GM19324 (cell line): Measurements from ENCODE around the gene ARNT2.

Experiments used
- ATAC-seq: cut with Tn5 transposase; IDR thresholded peaks from one replicate; pipeline ENCODE4 v1.9.1; 2021; ENCODE audit warnings: mild to moderate bottlenecking, moderate library complexity; ENCODE audit not compliant: unreplicated experiment, low FRiP score

Gene ARNT2

DNA sequence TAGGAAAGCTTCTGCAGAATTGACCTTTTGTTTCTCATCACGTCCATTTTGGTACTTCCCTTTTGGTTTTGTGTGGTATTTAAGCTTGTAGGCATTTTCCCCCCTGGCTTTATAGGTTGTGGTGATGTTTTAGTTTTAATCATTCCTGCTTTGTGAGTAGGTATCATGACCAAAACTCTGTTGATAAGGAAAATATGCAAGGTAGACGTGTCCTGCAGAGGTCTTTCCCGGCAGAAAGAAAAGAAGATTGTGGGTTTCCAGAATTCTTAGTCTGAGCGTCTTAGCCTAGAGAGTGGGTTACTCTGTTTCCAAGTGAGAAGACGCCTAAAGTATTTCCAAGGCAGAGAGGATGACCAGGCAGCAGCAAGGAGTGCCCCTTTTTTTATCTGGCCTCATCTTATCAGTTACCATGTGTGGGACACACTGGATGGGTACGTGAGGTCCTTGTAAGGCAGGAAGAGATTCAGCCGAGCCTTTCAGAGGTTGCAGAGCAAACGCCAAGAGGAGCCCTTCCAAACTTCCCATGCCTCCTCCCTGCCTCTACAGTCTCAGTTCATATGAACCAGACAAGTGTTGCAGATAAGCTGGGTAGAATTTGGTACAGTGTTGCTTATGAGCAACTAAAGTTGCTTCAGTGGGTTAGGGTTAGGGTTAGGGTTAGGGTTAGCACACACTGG lies 58.8 kb downstream of the ARNT2 start:
- ATAC-seq = no peak

DNA sequence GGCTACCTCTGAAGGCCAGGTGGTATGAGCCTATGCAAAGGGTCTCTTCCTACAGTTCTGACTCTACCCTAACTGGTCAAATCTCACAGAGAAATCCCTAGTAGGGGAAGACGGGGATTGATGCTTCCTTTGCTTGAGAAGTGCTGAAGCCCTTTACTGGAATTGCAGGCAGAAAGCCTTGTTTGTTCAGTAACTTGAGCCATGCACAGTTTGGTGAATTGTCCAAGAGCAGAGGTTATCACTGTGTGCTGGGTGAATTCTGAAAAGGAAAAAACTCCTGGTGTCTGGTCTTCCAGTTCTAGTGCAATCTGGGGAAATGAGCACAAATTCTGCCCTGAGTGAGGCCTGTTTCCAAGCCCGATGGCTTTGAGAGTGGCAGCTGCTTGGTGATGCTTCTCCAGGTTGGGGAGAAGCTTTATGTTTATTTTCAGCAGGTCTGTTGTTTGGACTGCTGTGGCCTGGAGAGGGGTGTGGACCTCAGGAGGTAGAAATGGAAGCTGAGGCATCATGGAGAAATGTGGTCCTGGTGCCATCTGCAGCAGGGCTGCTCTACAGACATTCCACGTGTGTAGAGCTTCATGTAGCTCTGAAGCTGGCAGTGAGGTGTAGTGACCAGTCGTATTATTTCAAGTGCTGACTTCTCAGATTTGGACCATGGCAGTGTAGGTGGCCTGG lies 60.9 kb downstream of the ARNT2 start:
- ATAC-seq = no peak

DNA sequence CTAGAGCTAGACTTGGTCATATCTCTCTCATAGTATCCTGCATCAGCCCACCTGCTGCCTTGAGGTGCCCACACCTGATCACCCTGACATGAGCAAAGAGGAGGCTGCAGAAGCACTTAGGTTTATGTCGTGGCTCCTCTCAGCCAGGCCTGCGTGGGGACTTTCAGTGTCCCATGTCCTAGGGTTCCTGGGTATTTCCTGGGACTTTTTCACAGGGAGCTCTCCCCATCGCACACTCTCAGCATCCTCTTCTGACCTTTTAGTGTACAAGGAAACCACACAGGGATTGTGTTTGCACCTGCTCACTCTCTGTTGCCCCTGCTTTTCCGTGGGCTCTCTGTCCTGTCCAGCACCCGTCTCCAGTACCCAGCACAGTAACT lies 61.4 kb downstream of the ARNT2 start:
- ATAC-seq = no peak

DNA sequence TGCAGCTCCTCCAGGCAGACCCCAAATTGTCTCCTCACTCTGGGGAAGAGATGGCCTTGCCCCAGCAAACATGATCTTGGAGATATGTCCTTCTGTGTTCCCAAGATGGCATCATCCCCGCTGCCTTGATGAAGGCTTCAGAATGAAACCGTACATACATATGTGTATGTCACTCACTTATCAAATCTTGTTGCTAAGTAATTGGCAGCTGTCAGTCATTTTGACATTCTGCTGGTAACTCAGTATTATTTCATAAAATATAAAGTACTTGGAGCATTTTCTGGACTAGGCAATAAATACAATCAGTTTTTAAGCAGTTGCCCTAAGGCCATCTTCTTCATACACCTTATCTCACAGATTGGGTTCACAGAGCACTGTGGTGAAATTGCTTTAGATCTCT lies 62.4 kb downstream of the ARNT2 start:
- no peak for ATAC-seq

DNA sequence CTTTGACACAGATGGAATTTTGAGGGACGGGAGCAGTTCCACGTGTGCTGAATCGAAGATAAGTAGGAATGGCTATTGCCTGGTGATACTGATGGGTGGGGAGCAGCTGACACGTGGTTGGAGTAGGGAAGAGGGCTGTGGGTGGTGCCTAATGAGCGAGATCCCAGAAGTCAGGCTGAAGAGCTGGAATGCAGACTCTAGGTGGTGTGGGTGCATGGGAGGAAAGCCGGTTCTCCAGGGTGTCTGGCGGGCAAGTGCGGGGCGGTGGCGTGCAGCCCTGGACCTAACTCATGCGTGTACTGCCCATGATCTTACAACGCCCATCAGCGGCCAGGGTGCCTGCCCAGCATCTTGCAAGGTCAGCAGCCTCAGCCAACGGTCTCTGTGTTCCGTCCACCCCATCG lies 63.1 kb downstream of the ARNT2 start:
- no peak for ATAC-seq

DNA sequence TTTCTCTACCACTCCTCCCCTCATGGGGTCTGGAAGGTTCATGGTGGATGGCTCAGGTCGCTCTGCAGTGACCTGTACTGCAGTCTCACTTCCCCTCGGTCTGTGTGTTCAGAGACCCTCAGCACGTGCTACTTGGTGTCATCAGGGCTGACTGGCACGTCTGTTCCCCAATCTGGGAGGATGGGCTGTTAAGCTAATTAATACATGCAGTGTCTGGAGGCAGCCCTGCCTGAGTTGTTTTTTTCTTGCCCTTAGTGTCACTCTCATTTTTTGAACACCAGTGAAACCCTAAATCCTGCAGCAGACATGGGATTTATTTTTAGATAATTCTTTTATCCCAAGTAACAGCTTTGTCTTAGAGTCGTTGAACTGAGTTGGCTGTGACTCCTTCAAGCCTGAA lies 64.6 kb downstream of the ARNT2 start:
- no peak for ATAC-seq

DNA sequence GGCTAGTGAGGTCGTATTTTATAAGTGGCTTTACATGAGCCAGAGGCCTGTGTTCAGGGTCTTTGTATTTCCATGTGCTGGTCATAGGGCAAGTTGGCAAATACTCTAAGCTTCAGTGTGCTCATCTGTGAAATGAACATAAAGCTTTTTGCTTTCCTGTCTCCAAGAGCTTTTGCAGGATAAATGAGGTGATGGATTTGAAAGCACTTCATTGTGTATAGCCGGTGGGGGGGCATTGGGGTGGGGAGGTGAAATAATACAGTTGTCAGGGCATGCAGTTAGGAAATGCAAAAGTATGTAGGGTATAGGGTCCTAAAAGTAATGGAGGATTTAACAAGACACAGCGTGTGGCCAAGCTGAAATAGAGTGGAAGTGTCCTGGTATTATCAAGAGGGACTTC lies 67.7 kb downstream of the ARNT2 start:
- no peak for ATAC-seq

DNA sequence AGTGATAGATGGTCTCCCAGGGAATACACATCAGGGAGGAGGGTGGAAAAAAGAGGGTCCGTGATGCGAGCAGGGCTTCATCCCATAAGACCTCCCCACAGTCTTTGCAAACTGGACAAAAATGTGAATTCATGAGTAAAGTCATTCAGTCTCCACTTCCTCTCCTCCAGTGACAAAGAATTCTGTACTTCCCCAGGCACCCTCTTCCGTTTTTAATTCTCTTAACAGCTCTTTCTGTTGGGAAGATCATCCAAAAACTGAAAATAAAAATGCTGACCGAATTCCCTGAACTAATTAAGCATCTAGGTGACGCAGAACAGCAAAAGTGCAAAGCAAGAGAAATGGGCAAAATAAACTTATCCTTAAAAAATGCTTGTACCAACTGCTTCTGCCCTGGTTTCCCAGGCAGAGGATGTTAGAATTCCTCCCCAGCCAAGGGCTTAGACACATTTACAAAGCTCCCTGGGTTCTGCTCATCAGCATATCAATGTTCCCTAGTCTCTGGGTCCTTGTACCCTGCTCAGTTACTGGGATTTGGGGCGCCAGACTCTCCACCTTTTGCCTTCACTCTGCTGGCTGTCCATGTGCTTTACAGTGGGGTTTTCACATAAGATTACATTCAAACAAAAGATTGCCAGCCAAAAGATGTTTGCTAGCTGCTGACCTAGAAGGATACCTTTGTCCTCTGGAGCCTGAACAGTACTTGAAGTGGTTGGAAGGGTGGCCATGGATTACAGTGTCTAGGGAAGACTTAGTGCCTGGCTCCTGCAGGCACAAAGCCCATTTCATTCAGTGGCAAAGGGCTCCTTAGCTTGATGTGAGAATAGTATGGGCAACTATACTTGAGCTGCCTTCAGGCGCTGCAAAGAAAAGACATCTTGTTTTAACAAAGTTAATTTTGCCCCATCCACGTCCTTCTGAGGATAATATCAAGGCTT lies 69.4 kb downstream of the ARNT2 start:
- no peak for ATAC-seq

DNA sequence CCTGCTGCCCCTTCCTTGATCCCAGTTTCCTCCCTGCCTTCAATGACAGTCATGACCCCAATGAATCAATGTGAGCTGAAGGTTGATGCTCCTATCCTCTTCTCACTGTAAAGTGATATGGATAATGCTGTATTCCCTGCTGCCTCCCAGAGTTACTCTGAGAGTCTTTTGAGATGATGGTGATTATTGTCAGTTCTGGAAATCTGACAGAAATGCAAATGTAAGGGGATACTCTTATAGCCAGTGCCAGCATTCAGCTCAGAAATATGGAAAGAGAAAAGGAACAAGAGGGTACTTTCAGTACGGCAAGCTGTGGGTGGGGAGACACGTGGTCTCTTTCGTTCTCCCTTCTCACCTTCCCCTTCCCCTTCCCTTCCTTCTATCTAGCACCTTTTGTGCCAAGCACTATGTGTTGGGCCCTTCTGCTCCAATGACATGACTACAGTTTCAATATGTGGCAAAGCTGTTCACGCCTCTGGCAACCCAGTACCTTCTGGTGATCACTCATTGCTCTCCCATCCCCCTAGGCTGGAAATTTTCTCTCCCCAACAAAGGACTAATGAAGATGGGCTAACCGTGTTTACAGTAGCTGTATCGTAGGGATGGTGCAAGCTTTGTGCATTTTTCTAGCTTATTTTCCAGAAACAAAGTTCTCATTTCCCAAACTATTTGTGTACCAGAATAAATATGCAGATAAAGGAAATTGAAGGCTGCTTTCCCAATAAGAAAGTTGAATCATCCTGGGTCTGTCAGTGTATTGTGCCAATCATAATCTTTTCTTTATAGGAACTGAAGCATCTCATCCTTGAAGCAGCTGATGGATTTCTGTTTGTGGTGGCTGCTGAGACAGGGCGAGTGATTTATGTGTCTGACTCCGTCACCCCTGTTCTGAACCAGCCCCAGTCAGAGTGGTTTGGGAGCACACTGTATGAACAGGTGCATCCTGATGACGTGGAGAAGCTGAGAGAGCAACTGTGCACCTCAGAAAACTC lies 70.3 kb downstream of the ARNT2 start:
- no peak for ATAC-seq

DNA sequence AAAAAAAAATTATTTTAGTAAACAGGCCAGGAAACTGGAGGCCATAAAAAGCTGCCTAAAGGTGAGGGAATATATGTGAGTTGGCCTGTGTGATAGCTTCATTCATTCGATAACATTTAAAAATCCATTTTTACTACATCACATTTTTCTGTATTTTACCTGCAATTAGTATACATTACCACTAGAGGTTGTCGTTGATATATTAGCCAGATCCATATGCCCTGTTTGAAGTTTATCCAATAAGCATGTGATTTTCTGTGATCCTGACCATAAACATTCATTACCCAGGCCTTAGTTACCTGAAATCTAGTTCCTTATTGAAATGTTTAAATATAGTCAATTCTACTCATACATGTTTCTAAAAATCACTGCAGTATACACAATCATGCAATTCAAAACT lies 71.4 kb downstream of the ARNT2 start:
- no peak for ATAC-seq

DNA sequence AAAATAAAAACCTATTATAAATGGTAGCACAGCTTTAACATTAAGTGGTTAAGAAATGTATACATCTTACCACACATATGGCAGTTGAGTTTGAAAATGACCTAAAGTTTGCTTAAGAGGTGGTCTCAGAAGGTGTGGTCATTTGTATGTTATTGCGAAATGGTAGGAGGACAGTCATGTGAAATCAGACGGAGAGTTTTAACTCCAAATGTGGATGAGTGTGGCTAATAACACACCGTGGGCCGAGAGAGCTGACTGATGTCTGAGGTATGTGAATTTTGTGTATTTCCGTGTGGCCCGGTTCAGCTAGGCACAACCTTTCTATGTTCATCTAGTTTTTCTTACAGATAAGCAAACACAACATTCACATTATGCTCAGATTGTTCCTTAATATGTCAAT lies 71.9 kb downstream of the ARNT2 start:
- no peak for ATAC-seq

DNA sequence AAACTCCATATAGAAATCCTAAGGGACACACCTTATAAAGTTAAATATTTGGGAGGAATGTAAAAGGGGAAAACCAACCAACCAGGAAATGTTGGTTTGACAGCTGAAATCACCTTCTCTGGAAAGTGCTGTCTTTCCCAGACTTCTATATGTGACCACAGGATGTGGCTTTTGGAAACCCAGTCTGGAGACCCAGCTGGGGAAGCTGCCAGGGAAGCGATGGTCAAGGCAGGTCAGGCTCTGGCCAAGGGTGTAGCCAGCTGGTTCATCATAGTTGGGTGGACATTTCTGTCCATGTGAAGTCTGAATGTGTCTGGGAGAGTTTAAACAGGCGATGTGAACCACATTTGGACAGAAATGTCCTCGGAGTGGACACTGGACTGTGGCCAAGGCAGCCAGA lies 73.9 kb downstream of the ARNT2 start:
- no peak for ATAC-seq

DNA sequence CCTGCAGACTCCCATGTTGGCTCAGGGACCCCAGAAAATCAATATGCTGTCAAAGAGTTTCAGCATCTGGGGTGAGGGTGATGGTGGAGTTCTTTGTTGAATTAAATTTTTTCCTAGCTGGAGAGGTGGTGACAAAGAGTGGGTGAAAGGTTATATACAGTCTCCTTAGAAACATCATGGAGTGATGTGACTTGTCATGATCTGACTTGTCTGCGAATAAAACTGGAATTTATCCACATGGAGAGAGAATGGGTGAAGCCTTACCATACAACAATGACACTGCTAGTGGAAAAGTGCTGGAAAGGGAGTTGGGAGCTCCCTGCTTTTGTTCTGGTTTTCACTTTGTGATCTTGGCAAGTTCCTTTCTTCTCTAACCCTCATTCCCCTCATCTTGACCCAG lies 75.0 kb downstream of the ARNT2 start:
- ATAC-seq = no peak

DNA sequence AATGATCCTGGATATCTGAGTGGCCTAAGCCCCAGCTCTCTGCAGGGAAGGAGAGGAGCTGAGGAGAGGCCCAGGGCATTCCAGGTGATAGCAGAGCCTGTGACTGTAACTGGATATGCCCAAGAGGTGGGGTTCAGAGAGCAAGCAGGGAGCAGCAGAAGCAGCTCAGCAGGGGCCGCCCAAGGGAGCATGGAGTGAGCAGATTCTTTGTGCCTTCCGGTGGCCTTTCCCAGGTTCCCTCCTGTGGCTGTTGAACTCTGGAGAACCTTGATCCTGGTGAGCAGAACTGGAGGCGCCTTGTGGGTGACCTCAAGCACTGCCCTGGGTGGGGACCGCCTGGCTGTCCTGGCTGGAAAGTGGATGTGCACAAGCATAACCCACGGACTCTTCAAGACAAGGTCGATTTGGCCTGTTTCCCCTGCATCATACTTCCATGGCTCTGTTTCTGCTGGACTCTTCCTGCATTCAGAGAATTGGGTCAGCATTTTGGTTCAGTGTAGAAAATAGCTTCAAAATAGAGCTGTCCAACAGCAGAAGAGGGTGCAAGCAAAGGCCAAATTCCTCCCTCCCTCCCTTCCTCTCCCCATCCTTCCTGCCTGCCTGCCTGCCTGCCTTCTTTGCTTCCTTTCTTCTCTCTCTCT lies 76.1 kb downstream of the ARNT2 start:
- ATAC-seq = no peak

DNA sequence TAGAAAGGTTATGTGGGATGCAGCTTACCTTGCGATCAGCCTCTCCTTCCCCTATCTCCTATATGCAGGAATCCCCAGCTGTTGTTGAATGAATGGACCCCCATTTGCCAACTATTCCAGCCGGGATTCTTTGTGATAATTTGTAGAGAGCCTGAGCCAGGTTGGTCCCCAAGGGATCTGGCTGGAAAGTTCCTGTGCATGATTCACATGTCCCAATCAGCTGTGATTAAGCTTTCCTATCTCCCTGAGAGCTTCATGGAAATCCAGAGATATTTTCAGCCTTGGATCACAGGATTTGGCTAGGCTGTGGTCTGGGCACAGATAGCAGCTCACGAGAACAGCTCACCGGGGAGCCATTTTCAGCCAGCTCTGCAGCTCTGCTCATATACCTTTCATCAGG lies 76.7 kb downstream of the ARNT2 start:
- ATAC-seq = no peak

DNA sequence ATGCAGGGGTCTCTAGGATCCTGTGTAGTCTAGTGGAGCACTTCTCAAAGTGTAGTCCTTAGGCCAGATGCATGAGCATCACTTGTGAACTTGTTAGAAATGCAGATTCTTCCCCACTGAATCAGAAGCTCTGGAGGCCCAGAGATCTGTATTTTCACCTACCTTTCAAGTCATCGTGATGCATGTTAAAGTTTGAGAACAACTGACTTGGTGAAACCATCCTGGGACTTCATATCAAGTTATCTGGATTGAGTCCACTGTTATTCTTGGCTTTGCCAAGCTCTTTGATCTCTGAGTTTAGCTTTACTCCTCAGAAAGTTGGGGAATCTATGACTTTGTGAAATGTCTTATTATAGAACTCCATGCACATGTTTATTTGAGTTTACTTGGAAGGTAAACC lies 78.5 kb downstream of the ARNT2 start:
- ATAC-seq = no peak

DNA sequence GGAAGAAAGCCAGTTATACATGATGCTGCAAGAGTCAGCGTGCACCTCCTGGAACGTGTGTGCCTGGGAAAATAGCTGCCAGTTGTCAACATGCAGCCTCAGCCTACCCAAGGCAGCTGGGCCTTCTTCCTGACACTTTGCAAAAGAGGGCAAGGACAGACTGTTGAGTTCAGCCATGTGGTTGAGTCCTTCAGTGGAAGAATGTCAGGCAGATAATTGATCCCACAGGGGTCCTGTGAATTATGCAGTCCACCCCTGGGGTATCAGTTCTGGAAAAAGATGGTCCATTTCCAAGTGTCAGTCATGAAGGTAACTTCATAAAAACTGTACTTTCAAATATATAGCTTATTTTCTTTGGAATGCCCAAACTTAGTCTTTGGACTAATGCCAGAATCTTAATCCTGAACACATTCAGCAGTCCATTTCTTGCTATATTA lies 79.6 kb downstream of the ARNT2 start:
- no peak for ATAC-seq

DNA sequence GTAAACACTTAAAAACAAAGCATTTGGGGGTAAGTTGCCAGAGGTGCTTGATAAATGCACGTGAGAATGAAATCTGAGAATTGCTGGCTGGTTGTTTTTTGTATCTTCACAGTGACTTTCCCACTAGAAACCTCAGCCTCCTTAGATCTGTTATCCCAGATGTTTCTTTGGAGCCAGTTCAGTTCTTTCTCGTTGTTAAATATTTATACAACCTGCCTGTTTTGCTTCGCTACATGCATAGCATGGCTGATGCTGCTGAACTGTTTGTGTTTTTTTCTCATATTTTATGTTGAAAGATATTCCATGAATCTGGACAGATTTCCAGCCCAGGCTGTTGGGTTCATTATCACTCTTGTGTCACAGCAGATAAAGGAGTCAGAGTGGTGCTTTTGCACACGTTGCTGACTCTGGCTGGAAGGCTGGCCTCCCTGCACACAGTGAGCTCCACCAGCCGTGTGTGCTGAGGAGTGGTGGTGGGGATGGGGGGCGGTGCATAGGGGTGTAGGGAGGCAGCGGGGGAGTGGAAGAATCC lies 80.2 kb downstream of the ARNT2 start:
- ATAC-seq = no peak

DNA sequence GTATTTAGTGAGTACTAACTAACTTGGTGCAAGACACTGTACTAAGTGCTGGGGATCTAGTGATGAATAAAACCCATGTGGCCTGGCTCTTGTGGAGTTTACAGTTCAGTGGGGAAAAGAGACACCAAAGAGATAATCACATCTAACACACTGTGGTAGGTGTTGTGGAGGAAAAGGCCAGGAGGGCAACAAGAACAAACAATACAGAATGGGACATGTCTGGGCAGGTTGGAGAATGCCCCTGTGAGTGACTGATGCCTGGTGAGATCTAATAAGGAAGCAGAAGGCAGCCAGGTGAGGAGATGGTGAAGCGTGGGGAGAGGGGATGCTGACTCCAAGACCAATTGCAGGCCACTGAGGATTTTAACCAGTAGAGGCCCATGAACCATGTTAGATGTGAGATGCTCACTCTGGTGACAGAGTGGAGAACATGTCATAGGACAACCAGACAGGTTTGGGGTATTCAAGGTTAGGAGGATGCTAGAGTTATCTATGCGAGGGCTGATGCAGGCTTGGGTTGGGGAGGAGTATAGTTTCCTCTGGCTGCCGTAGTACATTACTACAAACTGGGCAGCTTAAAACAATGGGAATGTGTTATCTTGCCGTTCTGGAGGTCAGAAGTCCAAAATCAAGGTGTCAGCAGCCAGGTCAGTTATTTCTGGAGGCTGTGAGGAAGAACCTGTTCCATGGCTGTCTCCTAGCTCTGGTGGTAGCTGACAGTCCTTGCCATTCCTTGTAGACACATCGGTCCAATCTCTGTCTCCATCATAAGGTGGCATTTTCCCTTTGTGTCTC lies 81.4 kb downstream of the ARNT2 start:
- ATAC-seq = no peak
